OCI-LY1 (cell line): ENCODE measurements around the gene ZFP1.

Experiments
- H2AFZ ChIP-seq: fragments of 200-600 bp; sonication (generic), shearing (Covaris generic); 2 replicates; pipeline ENCODE4 v1.6.0; 2014; ENCODE audit warnings: antibody characterized with exemption, mild to moderate bottlenecking, low read length
- H3F3A ChIP-seq: fragments of 200-600 bp; sonication (generic), shearing (Covaris generic); 2 replicates; pipeline ENCODE4 v1.6.0; 2014; ENCODE audit warnings: mild to moderate bottlenecking, antibody characterized with exemption, low read length, moderate library complexity; ENCODE audit not compliant: insufficient read depth
- H3K27ac ChIP-seq: fragments of 200-600 bp; sonication (generic); 2 replicates; pipeline ENCODE4 v1.5.1; 2014; ENCODE audit warnings: low read length, mixed run types, mild to moderate bottlenecking, low read depth; ENCODE audit not compliant: poor library complexity, severe bottlenecking
- H3K27me3 ChIP-seq: fragments of 200-600 bp; sonication (generic); 2 replicates; pipeline ENCODE4 v1.6.0; 2014; ENCODE audit warnings: antibody characterized with exemption, mild to moderate bottlenecking, low read length, moderate library complexity; ENCODE audit not compliant: insufficient read depth
- H3K36me3 ChIP-seq: fragments of 200-600 bp; sonication (generic); 2 replicates; pipeline ENCODE4 v1.6.1; 2014; ENCODE audit warnings: mild to moderate bottlenecking, antibody characterized with exemption, low read length, moderate library complexity, mixed read lengths; ENCODE audit not compliant: insufficient read depth
- H3K4me1 ChIP-seq: fragments of 200-600 bp; sonication (generic); 2 replicates; pipeline ENCODE4 v1.5.1; 2014; ENCODE audit warnings: mild to moderate bottlenecking, low read length, moderate library complexity; ENCODE audit not compliant: insufficient read depth, severe bottlenecking
- H3K4me2 ChIP-seq: fragments of 200-600 bp; sonication (generic), shearing (Covaris generic); 2 replicates; pipeline ENCODE4 v1.6.1; 2014; ENCODE audit warnings: low read length
- H3K4me3 ChIP-seq: fragments of 200-600 bp; sonication (generic); 2 replicates; pipeline ENCODE4 v1.5.1; 2014; ENCODE audit warnings: low read length, low read depth, mild to moderate bottlenecking, mixed read lengths; ENCODE audit not compliant: poor library complexity, severe bottlenecking
- H3K79me2 ChIP-seq: fragments of 200-600 bp; shearing (Covaris generic); 2 replicates; pipeline ENCODE4 v1.6.1; 2016; ENCODE audit warnings: mixed run types, low read length, mixed read lengths; ENCODE audit not compliant: insufficient read depth
- H3K9ac ChIP-seq: fragments of 200-600 bp; sonication (generic), shearing (Covaris generic); 2 replicates; pipeline ENCODE4 v1.6.1; 2014; ENCODE audit warnings: mild to moderate bottlenecking, low read length, mixed read lengths
- H3K9me2 ChIP-seq: fragments of 200-600 bp; sonication (generic), shearing (Covaris generic); 2 replicates; pipeline ENCODE4 v1.6.1; 2014; ENCODE audit warnings: low read depth, mild to moderate bottlenecking, low read length, mixed read lengths
- H3K9me3 ChIP-seq: fragments of 200-600 bp; shearing (Covaris generic); 2 replicates; pipeline ENCODE4 v1.6.1; 2014; ENCODE audit warnings: low read length, mixed read lengths
- H4K20me1 ChIP-seq: fragments of 200-600 bp; sonication (generic), shearing (Covaris generic); 2 replicates; pipeline ENCODE4 v1.6.0; 2016; ENCODE audit warnings: mild to moderate bottlenecking, low read length; ENCODE audit not compliant: insufficient read depth
- EZH2 ChIP-seq: fragments of 200-600 bp; sonication (generic), shearing (Covaris generic); IDR thresholded peaks from 2 replicates; pipeline ENCODE4 v1.8.0; 2017; ENCODE audit warnings: borderline replicate concordance, mixed run types, mild to moderate bottlenecking, antibody characterized with exemption, low read length, moderate library complexity, mixed read lengths
- TF ChIP-seq, protein P1 (sequence below): fragments of 200-600 bp; sonication (generic), shearing (Covaris generic); IDR thresholded peaks from 2 replicates; pipeline ENCODE4 v1.5.1; 2017; ENCODE audit warnings: mild to moderate bottlenecking, antibody characterized with exemption, low read length, moderate library complexity, mixed read lengths

ZFP1 gene

DNA sequence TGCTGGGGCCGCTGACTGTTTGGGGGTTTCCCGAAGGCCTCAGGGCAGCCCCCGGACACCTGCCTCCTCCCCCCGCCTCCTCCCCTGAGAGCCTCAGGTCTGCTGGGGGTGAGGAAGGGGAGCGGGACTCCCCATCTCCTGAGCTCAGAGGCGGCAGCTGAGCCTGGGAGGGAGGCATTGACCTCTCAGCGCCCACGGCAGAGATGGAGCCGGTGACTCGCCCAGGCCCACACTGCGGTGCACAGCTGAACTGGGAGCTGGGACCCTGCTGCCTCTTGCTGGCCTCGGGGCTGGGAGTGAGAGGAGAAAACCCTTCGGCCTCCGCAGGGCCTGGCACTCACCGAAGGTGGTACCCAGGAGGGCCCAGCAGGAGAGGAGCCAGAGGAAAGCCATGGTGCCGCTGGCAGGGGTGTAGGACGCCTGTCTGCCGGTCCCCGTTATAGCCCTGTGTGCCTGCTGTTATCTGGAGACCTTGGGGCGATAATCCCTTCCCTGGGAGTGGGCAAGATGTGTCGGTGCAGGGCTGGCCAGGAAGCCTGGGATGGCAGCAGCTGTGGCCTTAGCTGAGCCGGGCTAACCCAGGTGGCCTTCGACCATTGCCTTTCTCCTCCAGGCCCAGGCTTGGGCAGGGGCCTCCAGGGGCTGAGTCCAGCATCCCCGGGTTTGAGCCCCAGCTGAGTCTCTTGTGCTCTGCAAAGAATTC is 58.6 kb downstream of the ZFP1 start, which contains the start of gene CTRB2:
CTRB2 (minus strand) TSS at position 413 of the 703 bp plus-strand sequence; CDS start at position 393, 20 bp downstream.
- Histone ChIP-seq H3K79me2 (no peaks in the 10 kb centered on the region), H3K9me3 (no peaks in the 10 kb centered on the region), H3F3A (no peaks in the 10 kb centered on the region), H3K27me3 (peaks cover 3% of the 10 kb centered on the region; the same call in 1 of the 2 replicates), H2AFZ (no peak within 1 kb of the TSS), H3K4me1 (no peaks in the 10 kb centered on the region), H3K27ac (no peak within 1 kb of the TSS), H3K9ac (no peak within 1 kb of the TSS), H3K36me3 (no peaks in the 10 kb centered on the region), H3K9me2 (no peaks in the 10 kb centered on the region), H3K4me2 (no peak within 1 kb of the TSS), H3K4me3 (no peak within 1 kb of the TSS), H4K20me1 (no peaks in the 10 kb centered on the region)
- no peak for TF ChIP-seq EZH2
- TF ChIP-seq, protein P1, sequence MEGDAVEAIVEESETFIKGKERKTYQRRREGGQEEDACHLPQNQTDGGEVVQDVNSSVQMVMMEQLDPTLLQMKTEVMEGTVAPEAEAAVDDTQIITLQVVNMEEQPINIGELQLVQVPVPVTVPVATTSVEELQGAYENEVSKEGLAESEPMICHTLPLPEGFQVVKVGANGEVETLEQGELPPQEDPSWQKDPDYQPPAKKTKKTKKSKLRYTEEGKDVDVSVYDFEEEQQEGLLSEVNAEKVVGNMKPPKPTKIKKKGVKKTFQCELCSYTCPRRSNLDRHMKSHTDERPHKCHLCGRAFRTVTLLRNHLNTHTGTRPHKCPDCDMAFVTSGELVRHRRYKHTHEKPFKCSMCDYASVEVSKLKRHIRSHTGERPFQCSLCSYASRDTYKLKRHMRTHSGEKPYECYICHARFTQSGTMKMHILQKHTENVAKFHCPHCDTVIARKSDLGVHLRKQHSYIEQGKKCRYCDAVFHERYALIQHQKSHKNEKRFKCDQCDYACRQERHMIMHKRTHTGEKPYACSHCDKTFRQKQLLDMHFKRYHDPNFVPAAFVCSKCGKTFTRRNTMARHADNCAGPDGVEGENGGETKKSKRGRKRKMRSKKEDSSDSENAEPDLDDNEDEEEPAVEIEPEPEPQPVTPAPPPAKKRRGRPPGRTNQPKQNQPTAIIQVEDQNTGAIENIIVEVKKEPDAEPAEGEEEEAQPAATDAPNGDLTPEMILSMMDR, result no peak

DNA sequence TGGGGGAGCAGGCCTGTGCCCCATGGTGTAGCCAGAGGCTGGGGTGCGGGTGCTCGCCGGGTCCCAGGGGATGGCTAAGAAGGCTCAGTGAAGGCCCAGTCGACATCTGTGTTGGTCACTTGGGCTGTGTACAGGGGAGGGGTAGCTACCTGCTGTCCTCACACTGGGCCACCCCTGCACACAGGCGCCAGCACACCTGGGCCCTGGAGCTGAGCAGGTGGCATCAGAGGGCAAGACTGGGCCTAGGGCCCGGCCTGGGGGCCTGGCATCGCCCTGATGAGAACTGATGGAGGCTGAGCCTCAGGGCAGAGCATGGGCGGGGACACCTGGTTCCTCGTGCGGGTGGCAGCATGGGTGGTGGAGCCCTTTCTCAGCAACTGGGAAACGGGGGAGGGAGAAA is 59.5 kb downstream of the ZFP1 start:
- H3K9ac ChIP-seq, result no peak overlapping the region
- H3K4me3 ChIP-seq, result no peak overlapping the region
- H3K4me1 ChIP-seq, result no peaks in the 10 kb centered on the region
- no peaks in the 10 kb centered on the region for H4K20me1 ChIP-seq
- H3K79me2 ChIP-seq, result no peaks in the 10 kb centered on the region
- no peaks in the 10 kb centered on the region for H3K36me3 ChIP-seq
- no peak overlapping the region for H2AFZ ChIP-seq
- H3K4me2 ChIP-seq, result no peak overlapping the region
- no peaks in the 10 kb centered on the region for H3K9me2 ChIP-seq
- no peaks in the 10 kb centered on the region for H3K9me3 ChIP-seq
- H3K27ac ChIP-seq, result no peak overlapping the region
- TF ChIP-seq EZH2, result no peak
- TF ChIP-seq, protein P1, result no peak
- no peaks in the 10 kb centered on the region for H3F3A ChIP-seq
- H3K27me3 ChIP-seq, result peaks cover 3% of the 10 kb centered on the region; the same call in 1 of the 2 replicates

DNA sequence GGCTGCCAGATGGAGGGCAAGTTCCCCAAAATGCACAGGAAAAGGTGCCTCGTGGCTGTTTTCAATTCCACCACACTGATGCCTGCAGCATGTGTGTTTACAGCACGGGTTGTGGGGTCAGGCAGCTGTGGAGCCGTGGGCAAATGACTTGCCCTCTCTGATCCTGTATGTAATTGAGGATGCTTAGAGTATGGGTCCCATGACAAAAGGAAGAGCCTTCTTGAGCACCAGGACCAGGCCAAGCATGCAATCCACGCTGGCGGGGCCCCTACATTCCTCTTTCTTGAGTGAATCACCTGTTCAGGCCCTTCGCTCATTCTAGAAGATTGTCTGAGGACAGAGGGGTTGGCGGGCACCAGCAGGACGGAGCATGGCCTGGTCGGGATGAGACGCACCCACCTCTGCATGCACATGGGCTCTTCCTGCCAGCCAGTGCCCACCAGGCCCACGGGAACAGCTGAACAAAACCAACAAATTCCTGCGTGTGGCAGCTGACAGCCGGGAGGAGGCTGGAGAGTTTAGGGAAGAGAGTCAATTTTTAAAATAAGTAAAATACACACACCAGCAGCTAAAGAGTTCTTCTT is 60.0 kb downstream of the ZFP1 start:
- peaks cover 3% of the 10 kb centered on the region; the same call in 1 of the 2 replicates for H3K27me3 ChIP-seq
- H3K4me3 ChIP-seq, result no peak overlapping the region
- no peak for TF ChIP-seq EZH2
- TF ChIP-seq, protein P1, result no peak
- H3K9me3 ChIP-seq, result no peaks in the 10 kb centered on the region
- no peak overlapping the region for H3K9ac ChIP-seq
- H2AFZ ChIP-seq, result no peak overlapping the region
- H3K36me3 ChIP-seq, result no peaks in the 10 kb centered on the region
- H3F3A ChIP-seq, result no peaks in the 10 kb centered on the region
- H4K20me1 ChIP-seq, result no peaks in the 10 kb centered on the region
- H3K9me2 ChIP-seq, result no peaks in the 10 kb centered on the region
- no peak overlapping the region for H3K4me2 ChIP-seq
- no peaks in the 10 kb centered on the region for H3K4me1 ChIP-seq
- no peaks in the 10 kb centered on the region for H3K79me2 ChIP-seq
- no peak overlapping the region for H3K27ac ChIP-seq
